B cell (primary cell): ENCODE results near the gene CRABP1. TPM values are rescaled to one million over a fixed set of nuclear protein-coding genes. Genes with fewer than 3 reads are reported as not detected.

Source experiments
- ATAC-seq: fragments of 200-7000 bp; cut with Tn5 transposase; one replicate; pipeline ENCODE4 v1.10.0; 2021; ENCODE audit warnings: low read depth, mild to moderate bottlenecking, moderate number of reproducible peaks, moderate library complexity
- CTCF ChIA-PET: fragments of 350-600 bp; sonication (Branson Sonifier 250); formaldehyde crosslinking; loops from one replicate; lab custom pipeline; 2021; ENCODE audit warnings: antibody characterized with exemption, inconsistent platforms; lab: Charles Lee
- POLR2A ChIA-PET: fragments of 350-600 bp; sonication (Branson Sonifier 250); formaldehyde crosslinking; loops from one replicate; lab custom pipeline; 2021; ENCODE audit warnings: antibody characterized with exemption; lab: Charles Lee
- DNase-seq: peaks from one replicate; pipeline ENCODE4 v3.0.0; 2013
- H2AFZ ChIP-seq: 2 replicates; pipeline ENCODE4 v1.6.1; 2012; ENCODE audit warnings: mild to moderate bottlenecking, low read depth, low read length; ENCODE audit not compliant: insufficient read depth, poor library complexity, severe bottlenecking
- H3K27ac ChIP-seq, 2 donors: 1 replicate in 1 of 2; 2 replicates in 1 of 2; pipeline ENCODE4 v1.5.1; 2012 to 2013; ENCODE audit warnings: low read length in 2 of 2, mild to moderate bottlenecking in 2 of 2, moderate library complexity in 1 of 2
- H3K27me3 ChIP-seq, 4 experiments: fragments of 200-600 bp in 1 of 4; sonication (generic) in 1 of 4; replicated peaks in 1 of 4; 1 replicate in 2 of 4; 2 replicates in 2 of 4; pipeline versions ENCODE4 v1.6.1 to v1.7.0; 2013 to 2016; ENCODE audit warnings: low read length in 3 of 4, mild to moderate bottlenecking in 2 of 4, mixed read lengths in 1 of 4, moderate library complexity in 1 of 4; ENCODE audit not compliant: insufficient read depth in 4 of 4, control insufficient read depth in 3 of 4; ENCODE audit errors: control extremely low read depth in 1 of 4
- H3K36me3 ChIP-seq, 2 experiments: replicated peaks in 1 of 2; 1 replicate in 1 of 2; 2 replicates in 1 of 2; pipeline versions ENCODE4 v1.6.1 to v1.7.1; 2013; ENCODE audit warnings: low read length in 1 of 2; ENCODE audit not compliant: insufficient read depth in 2 of 2, control insufficient read depth in 1 of 2; ENCODE audit errors: control extremely low read depth in 1 of 2, extremely low read depth in 1 of 2
- H3K4me1 ChIP-seq, 2 donors: fragments of 200-600 bp in 1 of 2; sonication (generic) in 1 of 2; 1 replicate in 1 of 2; 2 replicates in 1 of 2; pipeline versions ENCODE4 v1.5.1 to v1.6.1; 2013 to 2017; ENCODE audit warnings: low read length in 2 of 2; ENCODE audit not compliant: control insufficient read depth in 2 of 2, insufficient read depth in 2 of 2
- H3K4me2 ChIP-seq: replicated peaks from 2 replicates; pipeline ENCODE3; 2012; ENCODE audit warnings: mild to moderate bottlenecking, low read depth, low read length; ENCODE audit not compliant: poor library complexity, severe bottlenecking
- H3K4me3 ChIP-seq, 5 experiments: fragments of 200-600 bp in 1 of 5; sonication (generic) in 1 of 5; 1 replicate in 3 of 5; 2 replicates in 2 of 5; pipeline versions ENCODE4 v1.5.1 to v1.7.0; 2011 to 2016; ENCODE audit warnings: low read length in 4 of 5, mild to moderate bottlenecking in 4 of 5, low read depth in 2 of 5, control low read depth in 1 of 5, moderate library complexity in 1 of 5; ENCODE audit not compliant: insufficient read depth in 1 of 5; ENCODE audit errors: control extremely low read depth in 1 of 5, extremely low read depth in 1 of 5
- H3K79me2 ChIP-seq: fragments of 200-600 bp; sonication (generic); one replicate; pipeline ENCODE4 v1.6.0; 2016; ENCODE audit warnings: low read length; ENCODE audit not compliant: control insufficient read depth, insufficient read depth
- H3K9ac ChIP-seq: fragments of 200-600 bp; sonication (generic); 2 replicates; pipeline ENCODE4 v1.6.1; 2017; ENCODE audit warnings: mild to moderate bottlenecking, low read length, moderate library complexity
- H3K9me3 ChIP-seq, 3 donors: one replicate each; pipeline versions ENCODE4 v1.6.1 to v1.7.1; 2013; ENCODE audit warnings: low read length in 2 of 3; ENCODE audit not compliant: control insufficient read depth in 2 of 3, insufficient read depth in 1 of 3; ENCODE audit errors: control extremely low read depth in 1 of 3
- H4K20me1 ChIP-seq: 2 replicates; pipeline ENCODE4 v1.6.0; 2012; ENCODE audit warnings: mild to moderate bottlenecking, low read length; ENCODE audit not compliant: insufficient read depth, control insufficient read depth, poor library complexity, severe bottlenecking
- H3K27ac Mint-ChIP-seq: one replicate; pipeline ENCODE4 v1.8.0; 2021; ENCODE audit warnings: mixed read lengths
- H3K27me3 Mint-ChIP-seq: one replicate; pipeline ENCODE4 v1.8.0; 2021; ENCODE audit warnings: mixed read lengths
- H3K4me1 Mint-ChIP-seq: one replicate; pipeline ENCODE4 v1.8.0; 2021; ENCODE audit warnings: mixed read lengths
- H3K4me3 Mint-ChIP-seq: one replicate; pipeline ENCODE4 v1.8.0; 2021; ENCODE audit warnings: mixed read lengths
- H3K9me3 Mint-ChIP-seq: one replicate; pipeline ENCODE4 v1.8.0; 2022; ENCODE audit warnings: mixed read lengths; ENCODE audit not compliant: insufficient read depth
- CTCF ChIP-seq: fragments of 200-600 bp; IDR thresholded peaks from one replicate; pipeline ENCODE4 v1.8.0; 2022; ENCODE audit warnings: antibody characterized with exemption, mild to moderate bottlenecking
- EZH2 ChIP-seq: IDR thresholded peaks from 2 replicates; pipeline ENCODE4 v1.6.1; 2012; ENCODE audit warnings: borderline replicate concordance, low read depth, mild to moderate bottlenecking, moderate library complexity, low read length; ENCODE audit not compliant: insufficient read depth, poor library complexity, severe bottlenecking
- WGBS: methylation state at CpG from one replicate; pipeline ENCODE4 v1.1.5; 2013; ENCODE audit warnings: missing lambda C conversion rate; ENCODE audit not compliant: insufficient coverage; 5-methylcytosine and 5-hydroxymethylcytosine counted together
- intact Hi-C: fragments of 100-400 bp; cut with micrococcal nuclease; formaldehyde crosslinking; loops from one replicate; pipeline ENCODE4 v1.10.0; 2022
- polyA plus RNA-seq: library from polyadenylated mRNA; depleted of rRNA; stranded (reverse); fragments of >200 nt; gene quantifications from 2 replicates; pipeline ENCODE4 v1.2.3, GENCODE V29; 2012
- total RNA-seq, 2 donors: library from RNA; stranded (reverse); fragments of 120-200 nt in 1 of 2; gene quantifications; 1 replicate in 1 of 2; 2 replicates in 1 of 2; pipeline versions ENCODE4 v1.2.3 to v1.2.4, GENCODE V29; 2013 to 2022

Gene CRABP1
- total and polyA plus RNA-seq, 2 donors (not counting 1 experiment from before 2014, with no cell fraction given): not detected

GRCh38 chr15:78391781-78392180, 51.6 kb downstream of the CRABP1 start:
- Histone ChIP-seq H3K4me1 (no peaks in the 10 kb centered on the region), H3K36me3 (no peaks in the 10 kb centered on the region), H3K4me3 (no peak overlapping the region), H4K20me1 (no peaks in the 10 kb centered on the region), H3K79me2 (no peaks in the 10 kb centered on the region), H3K9me3 (no peaks in the 10 kb centered on the region), H3K9ac (no peak overlapping the region), H3K27me3 (no peaks in the 10 kb centered on the region), H2AFZ (no peak overlapping the region), H3K4me2 (no peak overlapping the region), H3K27ac (no peak overlapping the region)
- H3K27ac Mint-ChIP-seq: no peak overlapping the region
- H3K4me1 Mint-ChIP-seq: no peaks in the 10 kb centered on the region
- CTCF ChIA-PET: no interaction called here
- no peaks in the 10 kb centered on the region for H3K9me3 Mint-ChIP-seq
- 98% methylated on average over 3 of the region's 3 CpGs for WGBS
- H3K27me3 Mint-ChIP-seq: peaks cover 20% of the 10 kb centered on the region
- intact Hi-C loops: no loop called here
- no peak for TF ChIP-seq CTCF
- TF ChIP-seq EZH2: no peak
- POLR2A ChIA-PET: no interaction called here
- ATAC-seq: no peak
- no peak overlapping the region for H3K4me3 Mint-ChIP-seq
- no peak for DNase-seq

DNA sequence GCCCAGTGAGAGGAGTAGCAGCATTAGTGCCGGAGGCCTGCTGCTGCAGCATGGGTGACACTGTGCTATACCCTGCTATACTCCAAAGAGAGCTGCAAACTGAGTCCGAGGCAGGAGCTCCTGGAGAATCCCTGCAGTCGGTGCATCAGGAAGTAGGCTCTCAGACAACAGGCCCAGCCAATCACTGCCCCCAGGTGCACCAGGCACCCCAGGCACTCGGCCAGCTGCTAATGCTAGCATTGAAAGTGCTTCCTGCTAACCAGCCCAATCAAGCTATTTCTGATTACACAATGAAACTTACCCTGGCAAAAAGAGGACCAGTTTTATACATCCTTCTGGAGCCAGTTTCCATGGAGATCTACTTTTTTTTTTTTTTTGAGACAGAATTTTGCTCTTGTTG, 52.3 kb downstream of the CRABP1 start:
- Histone ChIP-seq H3K4me3 (no peak overlapping the region), H4K20me1 (no peaks in the 10 kb centered on the region), H3K4me2 (no peak overlapping the region), H3K27me3 (no peaks in the 10 kb centered on the region), H3K36me3 (no peaks in the 10 kb centered on the region), H3K9ac (no peak overlapping the region), H3K79me2 (no peaks in the 10 kb centered on the region), H3K9me3 (no peaks in the 10 kb centered on the region), H3K4me1 (no peaks in the 10 kb centered on the region), H2AFZ (no peak overlapping the region), H3K27ac (no peak overlapping the region)
- no peaks in the 10 kb centered on the region for H3K9me3 Mint-ChIP-seq
- ChIA-PET POLR2A (no interaction called here), CTCF (no interaction called here)
- intact Hi-C loops: no loop called here
- H3K4me1 Mint-ChIP-seq: no peaks in the 10 kb centered on the region
- peaks cover 18% of the 10 kb centered on the region for H3K27me3 Mint-ChIP-seq
- no peak overlapping the region for H3K4me3 Mint-ChIP-seq
- TF ChIP-seq CTCF (no peak), EZH2 (no peak)
- ATAC-seq (no peak), DNase-seq (no peak)
- H3K27ac Mint-ChIP-seq: no peak overlapping the region
- 75% methylated on average over 4 of the region's 4 CpGs for WGBS
